ENCODE data around the gene LRBA.
"Not testable (repeated sequence)": the region's sequence is repeated elsewhere in the genome, so short reads cannot be mapped to it uniquely, and the experiment has no call there.

LRBA gene

DNA sequence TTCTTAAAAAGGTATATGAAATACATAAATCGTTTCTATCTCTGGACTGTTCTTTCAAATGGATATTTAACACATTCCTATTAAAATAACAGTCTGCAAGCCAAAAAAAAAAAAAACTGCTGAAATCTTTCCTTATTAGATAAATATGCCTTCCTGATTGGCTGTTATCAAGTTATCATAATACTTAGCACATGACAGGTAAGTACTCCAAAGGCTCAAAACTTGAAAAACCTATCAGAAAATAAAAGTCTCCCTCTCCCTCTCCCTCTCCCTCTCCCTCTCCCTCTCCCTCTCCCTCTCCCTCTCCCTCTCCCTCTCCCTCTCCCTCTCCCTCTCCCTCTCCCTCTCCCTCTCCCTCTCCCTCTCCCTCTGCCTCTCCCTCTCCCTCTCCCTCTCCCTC lies 356.8 kb downstream of the LRBA start:
- not testable (repeated sequence) for ATAC-seq

DNA sequence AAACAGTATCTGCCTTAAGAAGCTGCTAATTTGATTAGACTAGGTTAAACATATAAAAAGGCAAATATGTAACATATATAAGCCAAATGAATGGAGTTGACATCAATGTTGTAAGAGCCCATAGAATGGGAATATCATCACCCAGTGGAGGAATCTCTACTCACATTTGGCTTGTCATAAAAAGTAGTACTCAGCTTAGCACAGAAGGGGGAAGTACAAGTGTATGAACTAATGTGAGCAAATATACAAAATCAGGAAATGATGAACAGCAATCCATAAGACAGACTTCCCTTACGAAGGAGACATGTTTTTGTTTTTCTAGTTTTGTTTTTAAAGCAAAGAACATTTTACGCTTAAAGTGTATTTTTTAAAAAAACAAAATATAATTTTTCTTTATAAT lies 358.2 kb downstream of the LRBA start:
- no peak for ATAC-seq

DNA sequence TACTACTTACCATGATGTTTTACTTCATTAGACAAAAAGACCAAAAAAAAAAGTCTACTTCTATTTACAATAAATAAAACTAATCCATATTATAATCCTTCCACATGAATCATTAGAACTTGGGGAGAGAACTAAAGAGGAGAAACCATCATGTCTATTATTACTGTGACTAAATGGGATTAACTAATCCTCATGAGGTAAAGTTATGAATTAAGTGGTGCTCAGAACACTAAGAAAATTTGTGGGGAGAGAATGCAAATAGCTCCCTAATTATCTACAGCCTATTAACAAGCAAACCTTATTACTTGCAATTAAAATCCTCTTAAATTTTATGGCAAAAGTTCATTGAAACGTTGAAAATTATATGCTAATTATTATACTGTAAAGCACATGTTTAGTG lies 364.3 kb downstream of the LRBA start:
- no peak for ATAC-seq

DNA sequence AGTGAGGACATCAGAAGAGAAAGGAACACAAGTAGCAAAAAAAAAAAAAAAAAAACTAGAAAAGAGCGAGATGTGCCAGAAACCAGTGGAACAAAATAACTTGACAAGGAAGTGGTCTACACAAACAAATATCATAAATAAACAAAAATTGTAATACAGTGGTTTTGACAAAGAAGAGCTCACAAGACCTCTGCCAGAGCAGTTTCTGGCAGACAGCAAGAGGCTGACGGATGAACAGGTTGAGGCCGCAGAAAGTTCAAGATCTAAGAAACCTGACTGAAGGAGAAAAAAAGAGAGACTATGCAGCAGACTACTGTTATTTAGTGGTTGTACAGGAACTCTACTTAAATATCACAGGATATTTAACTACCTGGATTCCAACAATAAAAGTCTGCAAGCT lies 367.0 kb downstream of the LRBA start:
- ATAC-seq = no peak

DNA sequence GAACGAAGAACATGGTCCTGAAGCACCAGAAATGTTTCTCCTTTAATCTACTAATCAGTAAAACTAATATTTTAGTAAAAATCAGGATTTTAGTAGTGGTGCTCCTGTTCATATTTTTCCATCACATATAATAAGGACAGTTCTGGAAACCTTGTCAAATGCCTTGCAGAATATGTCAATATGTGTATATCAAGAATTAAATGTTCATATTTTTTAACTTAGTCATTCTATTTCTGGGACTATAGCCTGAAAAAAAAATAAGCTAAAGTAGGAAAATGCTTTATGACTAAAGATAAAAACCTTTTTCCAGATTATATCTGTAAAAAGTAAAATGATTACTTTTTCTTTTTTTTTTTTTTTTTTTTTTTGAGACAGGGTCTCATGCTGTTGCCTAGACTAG lies 368.1 kb downstream of the LRBA start:
- ATAC-seq = no peak

DNA sequence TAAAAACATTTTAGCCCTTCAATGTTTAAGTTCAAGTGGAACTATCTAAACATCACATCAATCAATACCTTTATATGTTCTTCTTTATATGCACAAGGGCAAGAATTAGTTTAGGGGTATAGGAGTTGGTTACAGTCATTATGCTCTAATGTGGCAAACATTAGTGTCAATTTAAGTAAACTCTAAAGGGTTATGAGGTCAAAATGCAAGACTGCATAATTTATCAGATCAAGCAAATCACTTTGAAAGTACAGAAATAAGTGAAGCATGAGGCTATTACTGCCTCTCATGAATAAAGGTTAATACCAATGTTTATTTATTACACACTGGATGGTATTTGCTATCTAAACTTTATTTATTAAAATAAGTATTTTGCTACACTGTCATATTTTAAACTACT lies 373.5 kb downstream of the LRBA start:
- peak in 1 of 2 donors; percentile 64 for ATAC-seq

DNA sequence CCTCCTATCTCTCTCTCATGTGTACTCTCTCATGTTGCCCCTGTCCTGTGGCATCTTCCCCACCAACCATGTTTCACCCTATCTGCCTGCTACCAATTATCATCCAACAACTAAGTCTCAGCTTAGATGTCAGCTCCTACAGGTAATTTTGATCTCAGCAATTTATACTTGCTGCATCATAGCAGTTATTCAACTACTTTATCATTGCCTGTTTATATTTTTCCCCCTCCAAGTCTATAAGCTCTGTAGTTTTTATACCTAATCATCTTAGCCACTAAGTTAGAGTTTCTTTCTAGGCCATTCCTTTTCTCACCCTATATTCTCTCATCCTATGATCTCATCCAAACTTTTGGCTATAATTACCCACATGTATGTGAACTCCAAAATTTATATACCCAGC lies 382.4 kb downstream of the LRBA start:
- ATAC-seq = no peak

DNA sequence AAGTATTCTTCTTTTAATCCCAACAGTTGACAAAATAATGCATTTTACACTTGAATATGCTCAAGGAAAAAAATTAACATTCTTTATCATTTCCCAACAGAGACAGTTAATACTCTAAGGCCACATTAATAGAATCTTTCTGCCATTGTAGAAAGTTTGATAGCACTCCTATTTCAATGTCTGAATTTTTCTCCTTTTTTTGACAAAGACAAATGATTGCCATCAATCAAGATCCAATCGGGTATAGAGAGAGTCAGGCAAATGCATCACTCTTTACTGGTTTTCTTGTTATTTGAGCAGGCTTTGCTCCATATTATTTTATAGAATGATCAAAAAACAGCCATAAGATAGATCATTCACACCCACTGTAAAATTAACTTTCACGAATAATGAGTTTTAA lies 387.0 kb downstream of the LRBA start:
- no peak for ATAC-seq

DNA sequence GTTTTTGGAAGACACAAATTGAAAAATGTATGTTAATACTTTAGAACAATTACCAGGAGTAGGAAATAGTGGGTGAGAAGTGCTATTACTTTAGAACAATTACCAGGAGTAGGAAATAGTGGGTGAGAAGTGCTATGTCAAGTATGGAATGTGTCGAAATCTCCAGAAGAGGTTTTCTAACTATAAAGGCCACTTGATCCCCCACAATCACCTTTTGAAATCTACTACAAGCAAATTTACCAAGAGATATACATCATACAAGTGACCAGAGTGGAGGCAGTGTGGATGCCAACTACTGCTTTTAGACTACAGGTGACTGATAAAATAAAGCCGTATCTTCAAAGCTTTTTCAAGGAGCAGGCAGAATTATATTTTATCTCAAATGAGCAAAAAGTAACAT lies 390.1 kb downstream of the LRBA start:
- ATAC-seq = no peak

DNA sequence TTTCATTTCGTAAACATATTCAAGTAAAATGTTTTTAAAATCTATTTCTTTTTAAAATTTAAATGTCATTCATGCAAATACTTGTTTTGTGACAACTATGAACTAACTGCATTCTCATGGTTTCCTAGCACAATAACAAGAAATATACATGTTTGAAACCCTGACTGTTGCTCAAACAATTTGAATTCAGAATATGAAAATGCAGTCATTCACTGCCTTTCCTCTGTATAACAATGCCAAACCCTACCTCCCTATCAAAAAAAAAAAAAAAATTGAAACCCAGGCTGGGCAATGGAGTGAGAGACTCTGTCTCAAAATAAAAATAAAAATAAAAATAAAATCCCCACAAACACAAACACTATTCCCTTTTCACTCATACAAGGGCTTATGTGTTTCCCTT lies 391.0 kb downstream of the LRBA start:
- no peak for ATAC-seq

DNA sequence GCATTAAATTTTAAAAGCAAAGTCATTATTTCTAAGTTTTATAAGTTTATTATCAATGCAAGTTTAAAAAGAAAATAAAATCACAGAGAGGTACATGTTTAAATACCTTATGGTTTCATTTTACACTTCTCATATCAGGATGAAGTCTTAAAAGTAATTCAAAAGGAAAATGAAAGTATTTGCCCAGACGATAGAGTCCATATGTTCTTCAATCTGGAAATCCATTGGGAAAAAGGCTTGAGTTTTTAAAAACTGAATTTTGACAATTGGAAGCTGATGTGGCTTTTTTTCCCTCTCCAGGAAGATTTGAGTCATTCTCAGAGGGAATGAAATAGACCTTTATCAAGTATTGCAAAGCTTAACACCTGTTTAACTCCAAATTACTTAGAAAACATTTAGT lies 396.0 kb downstream of the LRBA start:
- ATAC-seq = no peak

DNA sequence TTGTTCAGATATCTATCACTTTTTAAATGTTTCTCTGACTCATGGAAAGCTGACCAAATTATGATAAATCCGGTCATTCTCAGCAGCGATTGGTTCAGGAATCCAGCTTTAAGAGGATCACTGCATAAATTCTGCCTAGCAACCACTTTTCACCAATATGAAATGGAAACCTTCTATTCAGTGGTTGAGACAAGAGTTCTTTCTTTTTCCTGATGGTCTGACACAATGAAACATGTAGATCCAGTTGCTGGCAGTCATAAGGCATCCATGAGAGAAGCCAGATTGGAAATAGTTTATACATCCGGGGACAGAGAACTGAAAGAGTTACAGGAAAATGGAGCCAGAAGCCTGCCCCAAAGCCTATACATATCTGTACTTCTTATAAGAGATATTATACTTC lies 406.0 kb downstream of the LRBA start:
- no peak for ATAC-seq

DNA sequence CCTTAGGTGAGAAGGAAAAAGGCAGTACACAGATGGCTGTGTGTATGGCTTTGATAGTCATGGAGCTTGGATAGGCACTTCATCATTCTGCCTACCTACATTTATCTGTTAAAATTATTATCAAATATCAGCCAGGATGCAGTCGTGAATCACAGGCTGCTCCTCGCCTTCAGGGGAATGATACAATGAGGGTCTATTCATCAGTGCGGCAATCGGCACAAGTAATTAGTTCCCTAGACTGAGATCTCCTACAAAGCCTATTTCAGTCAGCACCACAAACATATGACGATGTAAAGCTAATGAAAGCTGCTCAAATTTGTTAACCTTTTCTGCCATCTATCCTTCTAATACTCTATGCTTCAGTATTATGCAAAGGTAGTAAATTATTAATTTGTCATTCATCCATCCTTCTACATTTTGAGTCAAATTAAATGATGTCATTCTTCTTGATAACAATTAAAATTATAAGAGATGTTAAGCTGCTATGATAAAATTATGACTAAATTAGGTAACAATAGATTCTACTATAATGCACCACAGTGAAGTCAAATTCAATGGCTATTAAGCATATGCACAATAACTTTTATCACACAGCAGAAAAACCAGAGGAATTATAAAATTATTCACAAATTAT lies 414.2 kb downstream of the LRBA start:
- ATAC-seq = no peak

DNA sequence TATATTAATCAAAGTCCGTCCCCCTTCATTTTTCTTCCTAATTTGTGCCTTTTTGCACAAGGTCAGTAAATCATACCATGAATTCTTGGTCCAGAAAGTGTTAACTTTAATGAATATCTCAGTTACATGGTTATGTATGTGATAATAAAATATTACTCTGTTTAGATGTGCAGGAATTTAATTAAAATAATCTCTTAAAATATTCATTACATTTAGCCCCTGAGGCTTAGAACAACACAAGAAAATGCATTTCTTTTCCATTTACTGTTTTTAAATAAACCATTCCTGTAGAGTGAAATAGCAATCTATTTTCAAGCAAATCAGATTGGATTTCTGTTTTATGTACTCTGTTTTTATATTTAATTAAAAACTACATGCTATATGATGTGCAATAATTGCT lies 415.5 kb downstream of the LRBA start:
- ATAC-seq = no peak

DNA sequence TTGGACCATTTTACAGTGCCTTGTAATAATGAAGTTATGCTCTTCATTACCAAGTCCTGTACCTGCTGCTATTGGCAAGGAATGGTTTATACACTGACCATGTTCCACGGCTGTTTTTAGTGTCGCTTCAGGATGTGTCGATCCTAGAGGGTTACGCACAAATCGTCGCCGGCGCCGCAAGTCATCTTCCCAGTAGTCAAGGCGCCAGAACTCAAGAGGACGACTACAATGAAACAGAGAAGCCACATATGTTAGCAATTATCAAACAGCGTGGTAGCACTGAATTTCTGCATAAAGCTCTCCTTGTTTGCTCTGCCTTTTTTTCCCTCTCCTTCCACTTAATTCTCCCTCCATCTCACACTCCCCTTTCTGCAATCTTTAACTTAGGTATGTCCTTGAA lies 416.2 kb downstream of the LRBA start:
- no peak for ATAC-seq

DNA sequence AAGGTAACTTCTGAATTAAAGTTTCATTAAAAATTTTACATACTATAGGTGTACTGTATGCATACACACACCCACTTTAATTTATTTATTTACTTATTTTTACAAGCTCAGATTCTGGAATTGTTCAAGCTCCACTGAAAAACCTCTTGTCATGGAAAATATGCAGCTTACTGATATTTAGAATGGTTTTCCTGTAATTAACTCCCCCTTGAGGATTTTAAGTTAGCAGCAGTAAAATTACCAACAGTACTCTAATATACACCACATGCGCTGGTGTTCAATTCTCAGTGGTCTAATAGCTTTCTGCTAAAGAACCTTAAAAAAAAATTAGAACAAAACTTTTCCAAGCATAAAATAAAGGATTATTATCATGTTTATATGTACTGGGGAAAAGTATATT lies 421.1 kb downstream of the LRBA start:
- no peak for ATAC-seq

DNA sequence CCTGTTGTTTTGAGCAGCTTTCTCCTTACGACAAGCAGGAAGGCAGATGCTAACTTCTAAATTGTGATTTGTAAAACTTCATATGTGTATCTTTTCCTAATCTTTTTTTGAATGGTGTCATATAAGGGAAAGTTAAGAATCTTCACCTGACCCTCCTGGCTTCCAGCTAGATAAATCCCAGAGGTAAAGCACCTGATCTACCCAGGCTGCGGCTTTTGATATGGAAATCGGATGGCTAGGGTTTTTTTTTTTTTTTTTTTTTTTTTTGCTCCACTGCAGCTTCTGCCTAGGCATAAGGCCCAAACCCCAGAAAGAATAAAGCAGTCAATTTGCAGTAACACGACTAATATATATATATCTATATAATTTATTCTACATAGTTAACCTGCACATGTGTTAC lies 423.2 kb downstream of the LRBA start:
- no peak for ATAC-seq

DNA sequence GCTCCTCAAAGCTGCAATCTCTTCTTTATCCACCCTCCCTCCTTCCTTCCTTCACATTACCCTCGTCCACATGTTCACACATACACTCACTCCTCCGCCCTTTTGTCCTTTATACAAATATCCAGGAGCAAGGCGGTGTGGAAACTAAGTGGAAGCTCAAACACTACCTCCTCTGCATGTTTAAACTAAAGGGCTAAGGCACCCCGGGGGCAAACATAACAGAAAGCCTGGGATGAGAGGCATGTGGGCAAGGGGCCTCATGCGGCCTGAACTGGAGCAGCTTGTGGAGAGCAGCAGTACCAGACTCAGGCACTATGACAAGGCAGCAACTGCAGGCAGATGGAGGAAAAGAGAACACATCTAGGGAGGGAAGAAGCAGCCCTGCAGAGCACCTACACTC lies 423.7 kb downstream of the LRBA start:
- no peak for ATAC-seq

DNA sequence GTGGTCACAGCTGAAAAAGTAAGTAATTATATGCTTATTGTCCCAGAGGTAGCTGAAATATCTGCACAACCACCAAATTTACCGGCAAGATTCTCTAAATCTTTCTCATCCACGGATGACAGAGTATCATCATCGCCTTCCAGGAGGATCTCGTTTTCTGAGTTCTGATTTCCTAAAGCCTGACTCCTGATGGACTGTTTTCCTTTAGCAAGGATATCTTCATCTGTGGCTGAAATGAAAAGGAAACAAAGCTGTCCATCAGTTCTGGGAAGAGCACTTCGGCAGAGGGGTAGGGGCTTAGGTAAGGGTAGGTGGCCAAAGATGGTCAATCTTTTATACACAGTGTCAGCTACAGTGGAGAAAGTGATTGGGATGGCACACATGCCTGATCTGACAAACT lies 424.5 kb downstream of the LRBA start:
- no peak for ATAC-seq

DNA sequence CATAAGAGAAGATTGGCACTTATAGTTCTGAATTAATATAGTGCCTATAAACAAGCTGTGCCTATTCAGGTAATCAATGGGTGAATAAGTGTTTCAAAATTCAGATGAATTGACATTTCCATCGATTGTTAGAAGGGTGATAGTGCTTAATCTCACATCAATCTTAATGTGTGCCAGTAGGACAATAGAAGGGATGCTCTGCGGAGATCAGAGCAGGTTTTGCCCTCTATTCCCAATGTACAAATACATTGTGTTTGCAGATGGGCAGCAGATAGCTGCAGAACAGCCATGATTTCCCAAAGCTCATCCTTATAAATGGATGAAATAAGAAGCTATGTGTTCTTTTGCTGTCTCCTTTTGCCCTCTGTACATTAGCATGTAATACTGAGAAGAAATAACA lies 425.9 kb downstream of the LRBA start:
- no peak for ATAC-seq

DNA sequence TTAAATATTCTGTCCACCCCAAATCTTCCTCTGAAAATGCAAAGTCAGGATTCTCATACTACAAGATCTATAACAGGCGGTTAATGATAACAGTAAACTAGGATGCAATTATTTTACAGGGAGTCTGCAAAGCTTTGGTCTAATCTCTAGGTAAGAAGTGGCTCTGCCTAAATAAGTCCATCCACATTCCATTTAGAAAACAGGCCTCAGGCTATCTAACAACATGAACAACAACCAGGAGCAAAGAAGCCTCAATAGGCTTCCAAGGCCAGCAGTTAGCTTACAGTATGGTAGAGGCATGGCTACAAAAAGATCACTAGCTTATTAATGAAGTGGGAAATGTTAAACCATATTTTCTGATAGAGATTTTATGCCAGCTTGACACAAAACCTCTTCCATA lies 426.8 kb downstream of the LRBA start:
- no peak for ATAC-seq

DNA sequence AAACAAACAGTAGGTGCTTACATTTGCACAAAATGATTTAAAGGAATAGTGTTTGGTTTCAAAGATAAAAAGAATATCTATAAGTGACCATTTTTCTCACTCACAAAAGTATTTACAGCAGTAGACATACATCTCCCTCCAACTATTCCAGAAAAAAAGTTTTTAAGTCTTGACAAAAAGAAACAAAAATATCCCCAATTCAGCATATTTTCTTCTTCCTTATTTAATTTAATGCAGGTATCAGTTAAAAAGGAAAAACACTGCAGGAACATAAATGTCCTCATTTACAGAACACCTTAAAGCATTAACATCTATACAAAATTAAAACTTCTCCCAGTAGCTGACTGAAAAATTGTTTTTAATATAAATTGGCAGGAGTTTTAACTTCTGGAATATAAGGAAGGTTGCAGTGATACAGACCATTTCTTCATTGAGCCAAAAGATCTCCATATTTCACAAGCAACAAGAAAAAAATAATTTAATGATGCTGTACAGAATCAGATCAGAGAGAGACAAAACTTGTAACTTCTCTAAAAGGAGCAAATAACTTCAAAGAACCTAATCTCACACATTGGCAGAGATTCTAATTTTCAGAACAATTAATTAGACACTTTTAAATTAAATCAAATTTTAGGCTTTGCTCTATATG lies 428.8 kb downstream of the LRBA start:
- ATAC-seq = no peak

DNA sequence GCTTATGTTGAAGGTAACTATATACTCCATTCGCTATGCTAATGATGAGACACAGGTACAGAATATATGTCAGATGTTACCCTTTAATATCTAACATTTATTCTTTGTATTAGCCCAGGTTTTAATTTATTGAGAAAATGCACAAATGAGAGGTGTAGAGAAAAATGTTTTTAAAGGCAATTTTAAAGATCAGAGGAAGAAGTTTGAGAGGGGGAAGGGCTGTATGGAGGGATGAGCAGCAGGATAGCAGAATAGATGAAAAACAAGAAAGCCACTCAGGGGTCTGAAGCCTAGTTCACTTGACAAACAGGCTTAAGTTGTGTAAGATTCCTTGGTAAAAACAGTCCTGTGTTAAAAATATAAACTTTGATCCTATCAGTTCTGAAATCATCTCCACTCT lies 429.5 kb downstream of the LRBA start:
- ATAC-seq = no peak

DNA sequence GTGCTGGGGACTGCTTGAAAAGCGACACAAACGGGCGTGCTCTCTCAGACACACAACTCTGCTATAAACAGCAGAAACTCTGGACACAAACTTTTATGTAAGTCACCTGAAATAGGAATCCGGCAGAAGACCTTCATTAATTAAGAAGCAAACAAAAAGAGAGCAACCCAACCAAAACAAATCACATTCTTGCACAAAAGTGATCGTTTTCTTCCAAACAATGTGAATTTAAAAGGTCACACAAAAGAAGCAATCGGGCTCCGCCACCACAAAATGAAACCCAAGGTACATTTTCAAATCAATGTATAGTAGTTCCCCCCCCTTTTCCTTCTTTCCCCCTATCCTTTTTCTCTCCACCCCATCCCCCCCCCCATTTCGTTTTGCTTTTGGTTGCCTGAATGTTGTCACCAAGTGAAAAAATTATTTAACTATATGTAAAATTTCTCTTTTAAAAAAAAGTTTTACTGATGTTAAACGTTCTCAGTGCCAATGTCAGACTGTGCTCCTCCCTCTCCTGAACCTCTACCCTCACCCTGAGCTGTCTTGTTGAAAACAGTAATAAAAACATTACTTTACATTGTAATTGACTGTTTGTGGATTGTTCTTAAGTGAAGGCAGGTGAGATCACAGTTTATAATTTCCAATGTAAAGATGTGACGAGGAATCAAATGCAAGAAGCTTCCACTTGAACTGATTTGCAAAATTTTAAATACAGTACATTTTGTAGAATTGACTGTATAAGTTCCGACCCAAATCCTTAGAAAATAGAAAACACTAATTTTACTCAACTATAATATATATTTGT lies 430.8 kb downstream of the LRBA start:
- ATAC-seq = no peak

Measured in activated CD4-positive, CD25-positive, alpha-beta regulatory T cell treated with anti-CD3 and anti-CD28 coated beads, Interleukin-2, amount 50 U/mL, for 24 hours (primary cell).